GM12892 (cell line): ENCODE data around the gene SERGEF.

ENCODE experiments used
- DNase-seq: peaks from one replicate; pipeline ENCODE4 v3.0.0; 2011; ENCODE audit not compliant: insufficient read length
- FAIRE-seq: peaks from 2 replicates; lab custom pipeline; 2011; peaks lifted over from hg19 to GRCh38; lab: Jason Lieb, UNC
- POLR2A ChIP-seq: IDR thresholded peaks from 2 replicates; pipeline ENCODE4 v1.6.1; 2011; ENCODE audit warnings: low read depth, low read length, control low read depth
- POLR2AphosphoS5 ChIP-seq: IDR thresholded peaks from 2 replicates; pipeline ENCODE4 v1.6.1; 2011; ENCODE audit warnings: low read depth, low read length, control low read depth
- TAF1 ChIP-seq: IDR thresholded peaks from 2 replicates; pipeline ENCODE4 v1.6.1; 2011; ENCODE audit warnings: low read depth, mild to moderate bottlenecking, control low read depth, low read length, borderline replicate concordance

Gene SERGEF

GRCh38 chr11:17974246-17974645 is 38.6 kb downstream of the SERGEF start:
- DNase-seq (no peak), FAIRE-seq (no peak)
- TF ChIP-seq POLR2A (no peak), TAF1 (no peak), POLR2AphosphoS5 (no peak)

- no peak for DNase-seq
- no peak for FAIRE-seq
- TF ChIP-seq TAF1 (no peak), POLR2AphosphoS5 (no peak), POLR2A (no peak)
Measured at GRCh38 chr11:17972987-17973386, 39.9 kb downstream of the SERGEF start.

- DNase-seq (no peak), FAIRE-seq (no peak)
- no peak for TF ChIP-seq POLR2AphosphoS5
- TF ChIP-seq TAF1 = no peak
- no peak for TF ChIP-seq POLR2A
Measured at GRCh38 chr11:17968206-17968605, 44.6 kb downstream of the SERGEF start.

GRCh38 chr11:17967661-17968060 is 45.2 kb downstream of the SERGEF start:
- FAIRE-seq (no peak), DNase-seq (no peak)
- no peak for TF ChIP-seq POLR2A
- no peak for TF ChIP-seq POLR2AphosphoS5
- TF ChIP-seq TAF1 = no peak

GRCh38 chr11:17960091-17960490 is 52.8 kb downstream of the SERGEF start:
- no peak for TF ChIP-seq POLR2A
- no peak for TF ChIP-seq TAF1
- DNase-seq = no peak
- no peak for FAIRE-seq

- no peak for DNase-seq
- TF ChIP-seq POLR2A = no peak
- TF ChIP-seq POLR2AphosphoS5 = no peak
- TF ChIP-seq TAF1 = no peak
- no peak for FAIRE-seq
Measured at GRCh38 chr11:17958446-17958845, 54.4 kb downstream of the SERGEF start.

- no peak for TF ChIP-seq TAF1
- TF ChIP-seq POLR2A = no peak
- no peak for TF ChIP-seq POLR2AphosphoS5
- FAIRE-seq (no peak), DNase-seq (no peak)
Measured at GRCh38 chr11:17954395-17955252, 58.2 kb downstream of the SERGEF start.

- no peak for TF ChIP-seq POLR2A
- TF ChIP-seq TAF1 = no peak
- TF ChIP-seq POLR2AphosphoS5 = no peak
- DNase-seq = no peak
Measured at GRCh38 chr11:17952487-17952886, 60.4 kb downstream of the SERGEF start.

GRCh38 chr11:17951685-17952388 is 61.0 kb downstream of the SERGEF start:
- no peak for FAIRE-seq
- TF ChIP-seq POLR2AphosphoS5 (no peak), POLR2A (no peak), TAF1 (no peak)
- DNase-seq = no peak

More at GRCh38 chr11:17952487-17952886, 60.4 kb downstream of the SERGEF start:
- FAIRE-seq = no peak

GRCh38 chr11:17950644-17951043 is 62.2 kb downstream of the SERGEF start:
- TF ChIP-seq POLR2AphosphoS5 (no peak), TAF1 (no peak), POLR2A (no peak)
- no peak for FAIRE-seq
- no peak for DNase-seq

GRCh38 chr11:17948296-17948695 is 64.6 kb downstream of the SERGEF start:
- TF ChIP-seq POLR2AphosphoS5 (no peak), TAF1 (no peak), POLR2A (no peak)
- FAIRE-seq (no peak), DNase-seq (no peak)

GRCh38 chr11:17939542-17939941 is 73.3 kb downstream of the SERGEF start:
- FAIRE-seq = no peak
- TF ChIP-seq POLR2AphosphoS5 (no peak), TAF1 (no peak), POLR2A (no peak)
- DNase-seq = no peak

GRCh38 chr11:17936790-17937189 is 76.1 kb downstream of the SERGEF start:
- DNase-seq = no peak
- no peak for FAIRE-seq
- no peak for TF ChIP-seq POLR2AphosphoS5
